NCI-H524 treated with DMSO at 0.1 percent for 48 hours (cell line): Measurements from ENCODE around the gene ACCS.
A peak's percentile ranks its signal among the peaks of the same experiment; 100 is the strongest.

Experiments used
- DNase-seq: peaks from one replicate; lab custom pipeline; 2025; lab: John Stamatoyannopoulos, UW

Gene ACCS

GRCh38 chr11:44090539-44090938 is 24.5 kb downstream of the ACCS start:
- no peak for DNase-seq

- peak; percentile 43 for DNase-seq
These were observed 28.3 kb downstream of the ACCS start for GRCh38 chr11:44094260-44094868.

- peak; percentile 14 for DNase-seq
These were observed 29.7 kb downstream of the ACCS start, which contains the start of gene EXT2 for GRCh38 chr11:44095506-44096359. TSS of gene EXT2 (plus strand) at chr11:44095678. CDS start at chr11:44107713, 12,035 bp downstream.

GRCh38 chr11:44096360-44097185 is 30.5 kb downstream of the ACCS start:
- DNase-seq = no peak

GRCh38 chr11:44097821-44098220 is 31.8 kb downstream of the ACCS start:
- DNase-seq = no peak

GRCh38 chr11:44101098-44101497 is 35.0 kb downstream of the ACCS start:
- DNase-seq = no peak

GRCh38 chr11:44104481-44105294 is 38.6 kb downstream of the ACCS start:
- no peak for DNase-seq

GRCh38 chr11:44108260-44108659 is 42.2 kb downstream of the ACCS start:
- DNase-seq = no peak

GRCh38 chr11:44110231-44110679 is 44.2 kb downstream of the ACCS start:
- no peak for DNase-seq

- no peak for DNase-seq
These were observed 46.2 kb downstream of the ACCS start for GRCh38 chr11:44112091-44112821.

GRCh38 chr11:44113018-44113417 is 46.9 kb downstream of the ACCS start:
- no peak for DNase-seq

GRCh38 chr11:44113572-44113971 is 47.5 kb downstream of the ACCS start:
- DNase-seq = no peak

- DNase-seq = no peak
These were observed 50.3 kb downstream of the ACCS start for GRCh38 chr11:44116234-44116830.

GRCh38 chr11:44120169-44120568 is 54.1 kb downstream of the ACCS start:
- DNase-seq = no peak

GRCh38 chr11:44125598-44125997 is 59.5 kb downstream of the ACCS start:
- DNase-seq = no peak

GRCh38 chr11:44126304-44126703 is 60.2 kb downstream of the ACCS start:
- DNase-seq = no peak

GRCh38 chr11:44127130-44127529 is 61.1 kb downstream of the ACCS start:
- DNase-seq = no peak

- no peak for DNase-seq
These were observed 62.7 kb downstream of the ACCS start for GRCh38 chr11:44128729-44129128.

- no peak for DNase-seq
These were observed 64.7 kb downstream of the ACCS start for GRCh38 chr11:44130751-44131150.

GRCh38 chr11:44133335-44133946 is 67.4 kb downstream of the ACCS start:
- DNase-seq = no peak
